ENCODE results near the gene CNIH4. TPM values are rescaled to one million over a fixed set of nuclear protein-coding genes. Genes with fewer than 3 reads are reported as not detected.

CNIH4 gene
- total and polyA plus RNA-seq, 10 of the 15 experiments (the other 5 are each of a cell fraction or from before 2014, with no cell fraction given) = 23.2 to 173 (median 51.4) TPM

DNA sequence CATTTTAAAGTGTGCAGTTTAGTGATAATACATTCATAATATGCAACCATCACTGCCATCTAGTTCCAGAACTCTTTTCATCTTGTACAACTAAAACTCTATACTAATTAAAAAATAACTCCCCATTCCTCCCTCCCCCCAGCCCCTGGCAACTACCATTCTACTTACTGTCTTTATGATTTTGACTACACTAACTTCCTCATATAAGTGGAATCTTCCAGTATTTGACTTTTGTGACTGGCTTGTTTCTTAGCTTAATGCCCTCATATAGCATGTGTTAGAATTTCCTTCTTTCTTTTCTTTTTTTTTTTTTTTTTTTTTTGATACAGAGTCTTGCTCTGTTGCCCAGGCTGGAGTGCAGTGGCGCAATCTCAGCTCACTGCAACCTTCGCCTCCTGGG lies 25.4 kb upstream of the CNIH4 start:
- CTCF ChIA-PET = interaction anchor here (3.3 to 5.6 kb wide), 2 partner anchors 126 to 215 kb away, joined by 28 to 98 read pairs; no protein-coding TSS in a partner anchor
- H4K20me1 ChIP-seq (ENCODE audit: control insufficient read depth, insufficient read depth) = no peaks in the 10 kb centered on the region
- RAD21 ChIA-PET (ENCODE audit: unreplicated experiment) = interaction anchor here (0.7 to 1.0 kb wide), 3 partner anchors 63 to 215 kb away, joined by 3 to 4 read pairs (median 4); no protein-coding TSS in a partner anchor
- WGBS (ENCODE audit: insufficient coverage, insufficient replicate concordance, low lambda C conversion rate, missing lambda C conversion rate) = 100% methylated on average over 2 of the region's 2 CpGs
- H3K9me3 ChIP-seq (replicated peaks; ENCODE audit: control insufficient read depth, insufficient read depth, low read length) = no peaks in the 10 kb centered on the region; the same call in 2 of the 3 replicates
- peaks cover 7% of the 10 kb centered on the region for H3K4me1 ChIP-seq (ENCODE audit: control insufficient read depth, insufficient read depth, low read length)
- no peak overlapping the region for H2AFZ ChIP-seq (ENCODE audit: control insufficient read depth, low read depth, low read length)
- SMC1A ChIA-PET (ENCODE audit: uncharacterized antibody, unreplicated experiment) = interaction anchor here (0.6 to 4.4 kb wide), 5 partner anchors 12 to 216 kb away, joined by 3 to 60 read pairs (median 4); partner anchors contain the start of gene FBXO28
- intact Hi-C loops (cut with micrococcal nuclease; ENCODE audit: unreplicated experiment) (loop anchor here (2.0 to 5.0 kb wide), 3 partner anchors 149 to 634 kb away; partner anchors contain the start of genes CAPN2 and DEGS1), in situ Hi-C loops (cut with MboI) (loop anchor here (10.0 to 25.0 kb wide), 3 partner anchors 519 to 1194 kb away; partner anchors contain the start of gene TLR5)
- peak overlapping the region; percentile 74 for H3K4me2 ChIP-seq (ENCODE audit: control insufficient read depth, insufficient read depth)
- no peaks in the 10 kb centered on the region for H3K36me3 ChIP-seq (ENCODE audit: control insufficient read depth in 2 of 2, insufficient read depth in 2 of 2, low read length in 1 of 2)
- DNase-seq (ENCODE audit: low read depth, low spot score) (no peak), ATAC-seq (no peak), FAIRE-seq (no peak)
- H3K9ac ChIP-seq (ENCODE audit: control insufficient read depth, insufficient read depth, low read length) = no peak overlapping the region
- H3K27me3 ChIP-seq (replicated peaks in 1 of 2; ENCODE audit: control insufficient read depth in 2 of 2, insufficient read depth in 2 of 2, low read length in 1 of 2) = no peaks in the 10 kb centered on the region
- peaks cover 29% of the 10 kb centered on the region for H3K79me2 ChIP-seq (ENCODE audit: control insufficient read depth, insufficient read depth, low read length)
- POLR2A ChIA-PET = no interaction called here
- BruUV-seq (replicated peaks) = no TSS peak
- TF ChIP-seq, protein P1, sequence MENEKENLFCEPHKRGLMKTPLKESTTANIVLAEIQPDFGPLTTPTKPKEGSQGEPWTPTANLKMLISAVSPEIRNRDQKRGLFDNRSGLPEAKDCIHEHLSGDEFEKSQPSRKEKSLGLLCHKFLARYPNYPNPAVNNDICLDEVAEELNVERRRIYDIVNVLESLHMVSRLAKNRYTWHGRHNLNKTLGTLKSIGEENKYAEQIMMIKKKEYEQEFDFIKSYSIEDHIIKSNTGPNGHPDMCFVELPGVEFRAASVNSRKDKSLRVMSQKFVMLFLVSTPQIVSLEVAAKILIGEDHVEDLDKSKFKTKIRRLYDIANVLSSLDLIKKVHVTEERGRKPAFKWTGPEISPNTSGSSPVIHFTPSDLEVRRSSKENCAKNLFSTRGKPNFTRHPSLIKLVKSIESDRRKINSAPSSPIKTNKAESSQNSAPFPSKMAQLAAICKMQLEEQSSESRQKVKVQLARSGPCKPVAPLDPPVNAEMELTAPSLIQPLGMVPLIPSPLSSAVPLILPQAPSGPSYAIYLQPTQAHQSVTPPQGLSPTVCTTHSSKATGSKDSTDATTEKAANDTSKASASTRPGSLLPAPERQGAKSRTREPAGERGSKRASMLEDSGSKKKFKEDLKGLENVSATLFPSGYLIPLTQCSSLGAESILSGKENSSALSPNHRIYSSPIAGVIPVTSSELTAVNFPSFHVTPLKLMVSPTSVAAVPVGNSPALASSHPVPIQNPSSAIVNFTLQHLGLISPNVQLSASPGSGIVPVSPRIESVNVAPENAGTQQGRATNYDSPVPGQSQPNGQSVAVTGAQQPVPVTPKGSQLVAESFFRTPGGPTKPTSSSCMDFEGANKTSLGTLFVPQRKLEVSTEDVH (IDR thresholded peaks at IDR 0.05; ENCODE audit: low read depth, partially characterized antibody) = no peak
- no peak for TF ChIP-seq SREBF2 (IDR thresholded peaks at IDR 0.05; ENCODE audit: low read length)
- TF ChIP-seq, protein P2, sequence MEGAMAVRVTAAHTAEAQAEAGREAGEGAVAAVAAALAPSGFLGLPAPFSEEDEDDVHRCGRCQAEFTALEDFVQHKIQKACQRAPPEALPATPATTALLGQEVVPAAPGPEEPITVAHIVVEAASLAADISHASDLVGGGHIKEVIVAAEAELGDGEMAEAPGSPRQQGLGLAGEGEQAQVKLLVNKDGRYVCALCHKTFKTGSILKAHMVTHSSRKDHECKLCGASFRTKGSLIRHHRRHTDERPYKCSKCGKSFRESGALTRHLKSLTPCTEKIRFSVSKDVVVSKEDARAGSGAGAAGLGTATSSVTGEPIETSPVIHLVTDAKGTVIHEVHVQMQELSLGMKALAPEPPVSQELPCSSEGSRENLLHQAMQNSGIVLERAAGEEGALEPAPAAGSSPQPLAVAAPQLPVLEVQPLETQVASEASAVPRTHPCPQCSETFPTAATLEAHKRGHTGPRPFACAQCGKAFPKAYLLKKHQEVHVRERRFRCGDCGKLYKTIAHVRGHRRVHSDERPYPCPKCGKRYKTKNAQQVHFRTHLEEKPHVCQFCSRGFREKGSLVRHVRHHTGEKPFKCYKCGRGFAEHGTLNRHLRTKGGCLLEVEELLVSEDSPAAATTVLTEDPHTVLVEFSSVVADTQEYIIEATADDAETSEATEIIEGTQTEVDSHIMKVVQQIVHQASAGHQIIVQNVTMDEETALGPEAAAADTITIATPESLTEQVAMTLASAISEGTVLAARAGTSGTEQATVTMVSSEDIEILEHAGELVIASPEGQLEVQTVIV (IDR thresholded peaks at IDR 0.05; ENCODE audit: borderline replicate concordance, partially characterized antibody) = no peak
- no peak for TF ChIP-seq MEF2A (IDR thresholded peaks at IDR 0.05; ENCODE audit: insufficient read depth, low read depth, low read length)
- TF ChIP-seq NR2C1 (IDR thresholded peaks at IDR 0.05) = no peak
- TF ChIP-seq, protein P3, sequence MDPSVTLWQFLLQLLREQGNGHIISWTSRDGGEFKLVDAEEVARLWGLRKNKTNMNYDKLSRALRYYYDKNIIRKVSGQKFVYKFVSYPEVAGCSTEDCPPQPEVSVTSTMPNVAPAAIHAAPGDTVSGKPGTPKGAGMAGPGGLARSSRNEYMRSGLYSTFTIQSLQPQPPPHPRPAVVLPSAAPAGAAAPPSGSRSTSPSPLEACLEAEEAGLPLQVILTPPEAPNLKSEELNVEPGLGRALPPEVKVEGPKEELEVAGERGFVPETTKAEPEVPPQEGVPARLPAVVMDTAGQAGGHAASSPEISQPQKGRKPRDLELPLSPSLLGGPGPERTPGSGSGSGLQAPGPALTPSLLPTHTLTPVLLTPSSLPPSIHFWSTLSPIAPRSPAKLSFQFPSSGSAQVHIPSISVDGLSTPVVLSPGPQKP (IDR thresholded peaks at IDR 0.05; ENCODE audit: low read depth, low read length) = no peak
- no peak for TF ChIP-seq NFYA (IDR thresholded peaks at IDR 0.05; ENCODE audit: borderline replicate concordance, low read depth, low read length)
- no peak for TF ChIP-seq SMAD5 (IDR thresholded peaks at IDR 0.05; ENCODE audit: low read depth)
- TF ChIP-seq MEF2B (IDR thresholded peaks at IDR 0.05; ENCODE audit: partially characterized antibody, poor library complexity, severe bottlenecking) = no peak
- TF ChIP-seq BHLHE40 (IDR thresholded peaks at IDR 0.05; ENCODE audit: borderline replicate concordance in 1 of 2, low read depth in 2 of 2, low read length in 1 of 2) = no peak
- TF ChIP-seq BRCA1 (IDR thresholded peaks at IDR 0.05; ENCODE audit: low read depth, low read length) = no peak
- no peak for TF ChIP-seq RELA (IDR thresholded peaks at IDR 0.05; ENCODE audit: borderline replicate concordance, partially characterized antibody)
- no peak for TF ChIP-seq WRNIP1 (IDR thresholded peaks at IDR 0.05; ENCODE audit: borderline replicate concordance, low read depth, low read length)
- TF ChIP-seq RCOR1 (conservative IDR thresholded peaks at IDR 0.05; ENCODE audit: low read depth, low read length) = no peak
- TF ChIP-seq ZNF217 (IDR thresholded peaks at IDR 0.05) = no peak
- no peak for TF ChIP-seq PAX5 (IDR thresholded peaks at IDR 0.05; ENCODE audit: borderline replicate concordance, low read depth, low read length)
- TF ChIP-seq BMI1 (IDR thresholded peaks at IDR 0.05; ENCODE audit: borderline replicate concordance) = no peak
- TF ChIP-seq EP300 (IDR thresholded peaks at IDR 0.05; ENCODE audit: borderline replicate concordance in 1 of 2, control insufficient read depth in 1 of 2, low read depth in 2 of 2, low read length in 2 of 2) = no peak
- H3K27ac ChIP-seq (ENCODE audit: control insufficient read depth, insufficient read depth) = no peak overlapping the region
- no peak overlapping the region for H3K4me3 ChIP-seq
